Prostate gland (tissue), 2 donors: ENCODE data around the gene A4GNT.

Experiments used
- CTCF ChIP-seq, 4 experiments: fragments of 200-600 bp in 2 of 4; fragments of 450-650 bp in 2 of 4; sonication (generic) in 2 of 4; IDR thresholded peaks; 1 replicate in 3 of 4; 2 replicates in 1 of 4; pipeline ENCODE4 v1.5.1; 2016 to 2019; ENCODE audit warnings: antibody characterized with exemption in 4 of 4, mild to moderate bottlenecking in 2 of 4, moderate library complexity in 2 of 4
- POLR2A ChIP-seq: fragments of 450-650 bp; IDR thresholded peaks from one replicate; pipeline ENCODE4 v1.6.1; 2016; ENCODE audit warnings: antibody characterized with exemption, mild to moderate bottlenecking
- POLR2AphosphoS5 ChIP-seq: sonication (generic); formaldehyde crosslinking; IDR thresholded peaks from one replicate; pipeline ENCODE4 v1.6.1; 2017; ENCODE audit warnings: antibody characterized with exemption

- TF ChIP-seq CTCF (IDR thresholded peaks at IDR 0.05) (no peak), POLR2AphosphoS5 (no peak), POLR2A (no peak)
Measured at GRCh38 chr3:138127636-138128365, 4.4 kb downstream of the A4GNT start.
